Neural cell (in vitro differentiated cells): ENCODE measurements around the gene INPP4B. TPM values are rescaled to one million over a fixed set of nuclear protein-coding genes. Genes with fewer than 3 reads are reported as not detected.

Experiments
- H2AFZ ChIP-seq: fragments of 200-600, 300-800 bp; sonication (generic), shearing (Covaris generic); 2 replicates; pipeline ENCODE4 v1.6.0; 2014; ENCODE audit warnings: low read depth, mild to moderate bottlenecking, antibody characterized with exemption, low read length, moderate library complexity
- H3F3A ChIP-seq: fragments of 200-600 bp; shearing (Covaris generic); 2 replicates; pipeline ENCODE4 v1.6.1; 2016; ENCODE audit warnings: mild to moderate bottlenecking, moderate library complexity, mixed read lengths, antibody characterized with exemption, low read length; ENCODE audit not compliant: insufficient read depth, poor library complexity, severe bottlenecking
- H3K27ac ChIP-seq: fragments of 200-600, 300-800 bp; sonication (generic), shearing (Covaris generic); 2 replicates; pipeline ENCODE4 v1.5.1; 2014; ENCODE audit warnings: mild to moderate bottlenecking, low read length, moderate library complexity
- H3K27me3 ChIP-seq: fragments of 300-800, 200-600 bp; sonication (generic), shearing (Covaris generic); 2 replicates; pipeline ENCODE4 v1.6.0; 2014; ENCODE audit warnings: mild to moderate bottlenecking, low read depth, low read length, moderate library complexity; ENCODE audit not compliant: insufficient read depth
- H3K36me3 ChIP-seq: fragments of 300-800, 200-600 bp; sonication (generic), shearing (Covaris generic); 2 replicates; pipeline ENCODE4 v1.5.1; 2014; ENCODE audit warnings: mild to moderate bottlenecking, antibody characterized with exemption, low read length, moderate library complexity; ENCODE audit not compliant: insufficient read depth
- H3K4me2 ChIP-seq: fragments of 300-800, 200-600 bp; sonication (generic), shearing (Covaris generic); 2 replicates; pipeline ENCODE4 v1.6.0; 2014; ENCODE audit warnings: mild to moderate bottlenecking, low read length
- H3K4me3 ChIP-seq: fragments of 300-800, 200-600 bp; sonication (generic), shearing (Covaris generic); 2 replicates; pipeline ENCODE4 v1.5.1; 2014; ENCODE audit warnings: mild to moderate bottlenecking, low read length, moderate library complexity
- H3K79me2 ChIP-seq: fragments of 200-600 bp; shearing (Covaris generic); replicated peaks from 2 replicates; pipeline ENCODE4 v1.6.0; 2014; ENCODE audit warnings: mild to moderate bottlenecking, low read length, moderate library complexity; ENCODE audit not compliant: insufficient read depth
- H3K9ac ChIP-seq: fragments of 300-800, 200-600 bp; sonication (generic), shearing (Covaris generic); 2 replicates; pipeline ENCODE4 v1.6.1; 2016; ENCODE audit warnings: mild to moderate bottlenecking, low read length, mixed read lengths
- H3K9me2 ChIP-seq: fragments of 200-600 bp; shearing (Covaris generic); 2 replicates; pipeline ENCODE4 v1.6.1; 2016; ENCODE audit warnings: mild to moderate bottlenecking, low read length, mixed read lengths; ENCODE audit not compliant: insufficient read depth
- H3K9me3 ChIP-seq: fragments of 200-600, 300-800 bp; sonication (generic), shearing (Covaris generic); 2 replicates; pipeline ENCODE4 v1.6.1; 2016; ENCODE audit warnings: mild to moderate bottlenecking, mixed run types, low read length, moderate library complexity, mixed read lengths
- H4K20me1 ChIP-seq: fragments of 200-600 bp; shearing (Covaris generic); 2 replicates; pipeline ENCODE4 v1.6.1; 2016; ENCODE audit warnings: mild to moderate bottlenecking, mixed run types; ENCODE audit not compliant: insufficient read depth
- EP300 ChIP-seq: fragments of 450-650 bp; conservative IDR thresholded peaks from 2 replicates; pipeline ENCODE4 v1.6.1; 2014; ENCODE audit warnings: antibody characterized with exemption, mild to moderate bottlenecking, moderate library complexity; ENCODE audit not compliant: poor library complexity, severe bottlenecking
- EZH2 ChIP-seq: fragments of 200-600, 300-800 bp; shearing (Covaris generic), sonication (generic); IDR thresholded peaks from 2 replicates; pipeline ENCODE4 v1.6.1; 2014; ENCODE audit warnings: antibody characterized with exemption, low read length, borderline replicate concordance, mild to moderate bottlenecking; ENCODE audit not compliant: insufficient read depth, poor library complexity, severe bottlenecking
- MXI1 ChIP-seq: fragments of 450-650 bp; conservative IDR thresholded peaks from 2 replicates; pipeline ENCODE4 v1.6.1; 2014; ENCODE audit warnings: antibody characterized with exemption, mild to moderate bottlenecking; ENCODE audit not compliant: poor library complexity, severe bottlenecking
- POLR2AphosphoS5 ChIP-seq: IDR thresholded peaks from 2 replicates; pipeline ENCODE4 v1.6.1; 2012
- RAD21 ChIP-seq: fragments of 450-650 bp; conservative IDR thresholded peaks from 2 replicates; pipeline ENCODE4 v1.6.1; 2014; ENCODE audit warnings: antibody characterized with exemption, mild to moderate bottlenecking, moderate library complexity
- SMC3 ChIP-seq: fragments of 450-650 bp; conservative IDR thresholded peaks from 2 replicates; pipeline ENCODE4 v1.6.1; 2014; ENCODE audit warnings: antibody characterized with exemption, mild to moderate bottlenecking, moderate library complexity; ENCODE audit not compliant: poor library complexity
- TAF1 ChIP-seq: IDR thresholded peaks from 2 replicates; pipeline ENCODE4 v1.6.1; 2012; ENCODE audit warnings: low read depth
- polyA plus RNA-seq: library from polyadenylated mRNA; depleted of rRNA; stranded (reverse); fragments of >200 nt; gene quantifications from 2 replicates; pipeline ENCODE4 v1.2.3, GENCODE V29; 2014
- TF ChIP-seq, protein P1 (sequence below): IDR thresholded peaks from 2 replicates; pipeline ENCODE4 v1.6.1; 2012; ENCODE audit warnings: borderline replicate concordance
- TF ChIP-seq, protein P2 (sequence below): fragments of 450-650 bp; IDR thresholded peaks from 2 replicates; pipeline ENCODE4 v1.5.1; 2014; ENCODE audit warnings: antibody characterized with exemption, mild to moderate bottlenecking, moderate library complexity; ENCODE audit not compliant: poor library complexity, severe bottlenecking

The INPP4B gene
- polyA plus RNA-seq, 1 donor from 2014 or later = 0.30 TPM

DNA sequence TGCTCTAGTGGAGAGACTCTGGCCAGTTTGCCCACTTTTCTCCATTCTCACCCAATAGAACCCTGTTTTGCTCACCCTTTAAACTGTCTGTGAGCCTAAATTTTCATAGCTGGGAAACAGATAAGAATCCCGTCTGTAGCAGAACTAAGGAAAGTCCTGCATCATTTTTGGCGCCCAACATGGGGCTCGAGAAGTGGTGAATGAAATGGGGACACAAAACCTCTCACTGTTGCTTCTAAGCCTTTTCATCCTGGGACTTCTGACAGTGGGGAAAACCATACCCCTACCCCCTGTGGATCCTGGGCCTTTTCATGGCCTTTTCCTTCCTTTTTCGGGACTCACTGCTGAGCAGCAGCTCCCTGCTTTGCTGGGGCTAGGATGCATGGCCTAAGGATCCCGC, 189.9 kb downstream of the INPP4B start:
- no peak overlapping the region for H3K4me3 ChIP-seq
- H3K9me2 ChIP-seq = no peaks in the 10 kb centered on the region
- H3K27me3 ChIP-seq = no peaks in the 10 kb centered on the region
- H3K9me3 ChIP-seq = peaks cover 18% of the 10 kb centered on the region
- TF ChIP-seq EP300 (no peak), TAF1 (no peak), POLR2AphosphoS5 (no peak), SMC3 (no peak), RAD21 (no peak), MXI1 (no peak), EZH2 (no peak)
- TF ChIP-seq, protein P1, sequence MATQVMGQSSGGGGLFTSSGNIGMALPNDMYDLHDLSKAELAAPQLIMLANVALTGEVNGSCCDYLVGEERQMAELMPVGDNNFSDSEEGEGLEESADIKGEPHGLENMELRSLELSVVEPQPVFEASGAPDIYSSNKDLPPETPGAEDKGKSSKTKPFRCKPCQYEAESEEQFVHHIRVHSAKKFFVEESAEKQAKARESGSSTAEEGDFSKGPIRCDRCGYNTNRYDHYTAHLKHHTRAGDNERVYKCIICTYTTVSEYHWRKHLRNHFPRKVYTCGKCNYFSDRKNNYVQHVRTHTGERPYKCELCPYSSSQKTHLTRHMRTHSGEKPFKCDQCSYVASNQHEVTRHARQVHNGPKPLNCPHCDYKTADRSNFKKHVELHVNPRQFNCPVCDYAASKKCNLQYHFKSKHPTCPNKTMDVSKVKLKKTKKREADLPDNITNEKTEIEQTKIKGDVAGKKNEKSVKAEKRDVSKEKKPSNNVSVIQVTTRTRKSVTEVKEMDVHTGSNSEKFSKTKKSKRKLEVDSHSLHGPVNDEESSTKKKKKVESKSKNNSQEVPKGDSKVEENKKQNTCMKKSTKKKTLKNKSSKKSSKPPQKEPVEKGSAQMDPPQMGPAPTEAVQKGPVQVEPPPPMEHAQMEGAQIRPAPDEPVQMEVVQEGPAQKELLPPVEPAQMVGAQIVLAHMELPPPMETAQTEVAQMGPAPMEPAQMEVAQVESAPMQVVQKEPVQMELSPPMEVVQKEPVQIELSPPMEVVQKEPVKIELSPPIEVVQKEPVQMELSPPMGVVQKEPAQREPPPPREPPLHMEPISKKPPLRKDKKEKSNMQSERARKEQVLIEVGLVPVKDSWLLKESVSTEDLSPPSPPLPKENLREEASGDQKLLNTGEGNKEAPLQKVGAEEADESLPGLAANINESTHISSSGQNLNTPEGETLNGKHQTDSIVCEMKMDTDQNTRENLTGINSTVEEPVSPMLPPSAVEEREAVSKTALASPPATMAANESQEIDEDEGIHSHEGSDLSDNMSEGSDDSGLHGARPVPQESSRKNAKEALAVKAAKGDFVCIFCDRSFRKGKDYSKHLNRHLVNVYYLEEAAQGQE = no peak
- TF ChIP-seq, protein P2, sequence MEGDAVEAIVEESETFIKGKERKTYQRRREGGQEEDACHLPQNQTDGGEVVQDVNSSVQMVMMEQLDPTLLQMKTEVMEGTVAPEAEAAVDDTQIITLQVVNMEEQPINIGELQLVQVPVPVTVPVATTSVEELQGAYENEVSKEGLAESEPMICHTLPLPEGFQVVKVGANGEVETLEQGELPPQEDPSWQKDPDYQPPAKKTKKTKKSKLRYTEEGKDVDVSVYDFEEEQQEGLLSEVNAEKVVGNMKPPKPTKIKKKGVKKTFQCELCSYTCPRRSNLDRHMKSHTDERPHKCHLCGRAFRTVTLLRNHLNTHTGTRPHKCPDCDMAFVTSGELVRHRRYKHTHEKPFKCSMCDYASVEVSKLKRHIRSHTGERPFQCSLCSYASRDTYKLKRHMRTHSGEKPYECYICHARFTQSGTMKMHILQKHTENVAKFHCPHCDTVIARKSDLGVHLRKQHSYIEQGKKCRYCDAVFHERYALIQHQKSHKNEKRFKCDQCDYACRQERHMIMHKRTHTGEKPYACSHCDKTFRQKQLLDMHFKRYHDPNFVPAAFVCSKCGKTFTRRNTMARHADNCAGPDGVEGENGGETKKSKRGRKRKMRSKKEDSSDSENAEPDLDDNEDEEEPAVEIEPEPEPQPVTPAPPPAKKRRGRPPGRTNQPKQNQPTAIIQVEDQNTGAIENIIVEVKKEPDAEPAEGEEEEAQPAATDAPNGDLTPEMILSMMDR = no peak
- no peaks in the 10 kb centered on the region for H4K20me1 ChIP-seq
- H3K27ac ChIP-seq = no peak overlapping the region
- no peak overlapping the region for H2AFZ ChIP-seq
- no peaks in the 10 kb centered on the region for H3F3A ChIP-seq
- no peak overlapping the region for H3K4me2 ChIP-seq
- H3K36me3 ChIP-seq = no peaks in the 10 kb centered on the region
- no peaks in the 10 kb centered on the region for H3K79me2 ChIP-seq
- H3K9ac ChIP-seq = no peak overlapping the region

DNA sequence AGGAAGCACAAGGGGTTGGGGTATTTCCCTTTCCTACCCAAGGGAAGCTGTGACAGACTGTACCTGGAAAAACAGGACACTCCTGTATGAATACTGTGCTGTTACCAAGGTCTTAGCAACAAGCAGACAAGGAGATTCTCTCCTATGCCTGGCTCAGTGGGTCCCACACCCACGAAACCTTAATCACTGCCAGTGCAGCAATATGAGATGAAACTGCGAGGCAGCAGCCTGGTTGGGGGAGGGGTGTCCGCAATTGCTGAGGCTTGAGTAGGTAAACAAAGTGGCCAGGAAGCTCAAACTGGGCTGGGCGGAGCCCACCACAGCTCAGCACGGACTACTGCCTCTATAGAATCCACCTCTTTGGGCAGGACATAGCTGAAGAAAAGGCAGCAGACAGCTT, 197.7 kb downstream of the INPP4B start:
- H3K36me3 ChIP-seq = no peaks in the 10 kb centered on the region
- H3K79me2 ChIP-seq = no peaks in the 10 kb centered on the region
- no peak overlapping the region for H3K27ac ChIP-seq
- no peaks in the 10 kb centered on the region for H3K9me3 ChIP-seq
- no peak overlapping the region for H2AFZ ChIP-seq
- TF ChIP-seq MXI1 (no peak), POLR2AphosphoS5 (no peak), RAD21 (no peak), TAF1 (no peak), SMC3 (no peak), EZH2 (no peak), EP300 (no peak)
- TF ChIP-seq, protein P1 = no peak
- TF ChIP-seq, protein P2 = no peak
- no peaks in the 10 kb centered on the region for H3K9me2 ChIP-seq
- no peaks in the 10 kb centered on the region for H3K27me3 ChIP-seq
- no peak overlapping the region for H3K4me3 ChIP-seq
- no peak overlapping the region for H3K4me2 ChIP-seq
- H3F3A ChIP-seq = no peaks in the 10 kb centered on the region
- H4K20me1 ChIP-seq = no peaks in the 10 kb centered on the region
- H3K9ac ChIP-seq = no peak overlapping the region
